GM12878 (cell line): Measurements from ENCODE around the gene APBB1IP.

Source experiments
- CTCF ChIP-seq, 3 experiments: IDR thresholded peaks in 2 of 3; conservative IDR thresholded peaks in 1 of 3; 2 replicates each; pipeline ENCODE4 v1.5.1; 2011; ENCODE audit warnings: low read depth in 3 of 3, low read length in 3 of 3, mild to moderate bottlenecking in 3 of 3, control low read depth in 2 of 3, moderate library complexity in 2 of 3, inconsistent platforms in 1 of 3, mixed read lengths in 1 of 3; ENCODE audit not compliant: control insufficient read depth in 2 of 3, insufficient read depth in 1 of 3; ENCODE audit errors: extremely low read depth in 1 of 3
- EP300 ChIP-seq, 2 experiments: fragments of 150-350 bp in 1 of 2; IDR thresholded peaks; 2 replicates each; pipeline ENCODE4 v1.6.1; 2011 to 2012; ENCODE audit warnings: low read depth in 2 of 2, low read length in 2 of 2, borderline replicate concordance in 1 of 2, improper control_type of control experiment in 1 of 2, inconsistent platforms in 1 of 2; ENCODE audit not compliant: control insufficient read depth in 1 of 2
- MLLT1 ChIP-seq: fragments of 450-650 bp; IDR thresholded peaks from 2 replicates; pipeline ENCODE4 v1.6.1; 2016; ENCODE audit warnings: mild to moderate bottlenecking
- MYC ChIP-seq: IDR thresholded peaks from 2 replicates; pipeline ENCODE4 v1.6.1; 2011; ENCODE audit warnings: mild to moderate bottlenecking, low read length, moderate library complexity, inconsistent platforms; ENCODE audit not compliant: insufficient read depth, insufficient replicate concordance, insufficient read length, severe bottlenecking
- POLR2AphosphoS2 ChIP-seq: IDR thresholded peaks from 2 replicates; pipeline ENCODE4 v1.6.1; 2011; ENCODE audit warnings: low read depth, mild to moderate bottlenecking, low read length, improper control_type of control experiment, moderate library complexity

GRCh38 chr10:26593896-26594295, 155.8 kb downstream of the APBB1IP start:
- TF ChIP-seq POLR2AphosphoS2, result no peak
- no peak for TF ChIP-seq CTCF (IDR thresholded peaks at IDR 0.05 in 2 of 3, conservative IDR thresholded peaks at IDR 0.05 in 1 of 3; ENCODE audit: control insufficient read depth in 2 of 3, extremely low read depth in 1 of 3, insufficient read depth in 1 of 3, low read depth in 3 of 3, low read length in 3 of 3)
- no peak for TF ChIP-seq EP300 (IDR thresholded peaks at IDR 0.05; ENCODE audit: borderline replicate concordance in 1 of 2, control insufficient read depth in 1 of 2, low read depth in 2 of 2, low read length in 2 of 2)
- TF ChIP-seq MYC, result no peak
- no peak for TF ChIP-seq MLLT1
